Measurements from ENCODE around the gene RNF10.
"Not testable (repeated sequence)": the region's sequence is repeated elsewhere in the genome, so short reads cannot be mapped to it uniquely, and the experiment has no call there.

The RNF10 gene

GRCh38 chr12:120534203-120534702 is at the start of gene RNF10:
Gene RNF10 (plus strand): TSS chr12:120534356. CDS start chr12:120534812, 456 bp downstream.
- DNase-seq, result peak; percentile 93

- DNase-seq, result no peak
These were observed 47.9 kb upstream of the RNF10 start for GRCh38 chr12:120485961-120486881.

GRCh38 chr12:120487552-120487951 is 46.6 kb upstream of the RNF10 start:
- not testable (repeated sequence) for DNase-seq

GRCh38 chr12:120488057-120488640 is 46.0 kb upstream of the RNF10 start:
- DNase-seq, result no peak

GRCh38 chr12:120489018-120489417 is 45.1 kb upstream of the RNF10 start:
- DNase-seq, result no peak

- DNase-seq, result no peak
These were observed 43.8 kb upstream of the RNF10 start for GRCh38 chr12:120490325-120490724.

GRCh38 chr12:120490833-120491512 is 43.2 kb upstream of the RNF10 start:
- no peak for DNase-seq

GRCh38 chr12:120495186-120495730 is 38.9 kb upstream of the RNF10 start:
- DNase-seq, result no peak

- DNase-seq, result peak; percentile 98
These were observed 38.3 kb upstream of the RNF10 start, which contains the start of gene DYNLL1 for GRCh38 chr12:120495731-120496412. Gene DYNLL1 (plus strand): TSS chr12:120496113. CDS start chr12:120496422, 309 bp downstream.

- DNase-seq, result peak; percentile 44
These were observed 37.5 kb upstream of the RNF10 start for GRCh38 chr12:120496413-120497340.

GRCh38 chr12:120497524-120498150 is 36.5 kb upstream of the RNF10 start:
- DNase-seq, result no peak

GRCh38 chr12:120498870-120499515 is 35.2 kb upstream of the RNF10 start:
- no peak for DNase-seq

GRCh38 chr12:120500581-120500980 is 33.6 kb upstream of the RNF10 start:
- no peak for DNase-seq

- DNase-seq, result no peak
These were observed 29.6 kb upstream of the RNF10 start for GRCh38 chr12:120504587-120504986.

GRCh38 chr12:120508537-120508936 is 25.6 kb upstream of the RNF10 start:
- DNase-seq, result no peak

GRCh38 chr12:120514002-120514401 is 20.2 kb upstream of the RNF10 start:
- no peak for DNase-seq

- DNase-seq, result no peak
These were observed 18.7 kb upstream of the RNF10 start for GRCh38 chr12:120515496-120515895.

GRCh38 chr12:120519324-120519723 is 14.8 kb upstream of the RNF10 start:
- DNase-seq, result not testable (repeated sequence)

GRCh38 chr12:120522568-120522967 is 11.6 kb upstream of the RNF10 start:
- DNase-seq, result no peak

- peak; percentile 92 for DNase-seq
These were observed 5.2 kb upstream of the RNF10 start, which contains the start of gene COQ5 for GRCh38 chr12:120528861-120529525. Gene COQ5 (minus strand): TSS chr12:120529158. CDS start chr12:120529141, 17 bp downstream.
